Esophagus squamous epithelium (tissue), 5 donors: ENCODE data around the gene NRARP. TPM values are rescaled to one million over a fixed set of nuclear protein-coding genes. Genes with fewer than 3 reads are reported as not detected.

Source experiments
- DNase-seq: peaks from one replicate; lab custom pipeline; 2025; lab: John Stamatoyannopoulos, UW
- H3K27ac ChIP-seq, 4 donors: fragments of 200-600 bp; sonication (generic); one replicate each; pipeline ENCODE4 v1.5.1; 2016 to 2019; ENCODE audit warnings: mild to moderate bottlenecking in 1 of 4
- H3K27me3 ChIP-seq, 4 donors: fragments of 200-600 bp; sonication (generic); 1 replicate in 3 of 4; 2 replicates in 1 of 4; pipeline versions ENCODE4 v1.5.1 to v1.6.0; 2017 to 2021; ENCODE audit warnings: antibody characterized with exemption in 1 of 4
- H3K36me3 ChIP-seq, 3 donors: fragments of 200-600 bp; sonication (generic); one replicate each; pipeline ENCODE4 v1.5.1; 2016 to 2019
- H3K4me1 ChIP-seq, 3 donors: fragments of 200-600 bp; sonication (generic); one replicate each; pipeline ENCODE4 v1.5.1; 2017 to 2019
- H3K4me3 ChIP-seq, 4 donors: fragments of 200-600 bp; sonication (generic); 1 replicate in 3 of 4; 2 replicates in 1 of 4; pipeline ENCODE4 v1.5.1; 2016 to 2019; ENCODE audit warnings: mild to moderate bottlenecking in 2 of 4, moderate library complexity in 1 of 4
- H3K9me3 ChIP-seq, 3 donors: fragments of 200-600 bp; sonication (generic); one replicate each; pipeline ENCODE4 v1.5.1; 2016 to 2019
- POLR2A ChIP-seq, 4 donors: fragments of 450-650 bp; IDR thresholded peaks; one replicate each; pipeline ENCODE4 v1.6.1; 2017; ENCODE audit warnings: antibody characterized with exemption in 4 of 4, mild to moderate bottlenecking in 4 of 4, moderate library complexity in 3 of 4
- WGBS, 2 donors: methylation state at CpG; one replicate each; pipeline ENCODE4 v1.1.5; 2018; 5-methylcytosine and 5-hydroxymethylcytosine counted together
- intact Hi-C: fragments of 100-400 bp; cut with DNase I; formaldehyde crosslinking; loops from one replicate; pipeline ENCODE4 v1.15.0; 2022
- total RNA-seq, 4 donors: library from RNA; depleted of rRNA; stranded (reverse); fragments of >200 nt; gene quantifications; one replicate each; pipeline ENCODE4 v1.1.0, GENCODE V29; 2016
- TF ChIP-seq, protein P1 (sequence below), 6 experiments: fragments of 450-650 bp in 4 of 6; fragments of 200-600 bp in 2 of 6; sonication (generic) in 2 of 6; IDR thresholded peaks; one replicate each; pipeline ENCODE4 v1.5.1; 2016 to 2019; ENCODE audit warnings: antibody characterized with exemption in 6 of 6, mild to moderate bottlenecking in 4 of 6, moderate library complexity in 4 of 6
- donor health status: DM: yes; HTN: yes; CAD: no.

NRARP gene
- total RNA-seq, 4 donors from 2014 or later = 19.6 to 33.9 (median 27.5) TPM

DNA sequence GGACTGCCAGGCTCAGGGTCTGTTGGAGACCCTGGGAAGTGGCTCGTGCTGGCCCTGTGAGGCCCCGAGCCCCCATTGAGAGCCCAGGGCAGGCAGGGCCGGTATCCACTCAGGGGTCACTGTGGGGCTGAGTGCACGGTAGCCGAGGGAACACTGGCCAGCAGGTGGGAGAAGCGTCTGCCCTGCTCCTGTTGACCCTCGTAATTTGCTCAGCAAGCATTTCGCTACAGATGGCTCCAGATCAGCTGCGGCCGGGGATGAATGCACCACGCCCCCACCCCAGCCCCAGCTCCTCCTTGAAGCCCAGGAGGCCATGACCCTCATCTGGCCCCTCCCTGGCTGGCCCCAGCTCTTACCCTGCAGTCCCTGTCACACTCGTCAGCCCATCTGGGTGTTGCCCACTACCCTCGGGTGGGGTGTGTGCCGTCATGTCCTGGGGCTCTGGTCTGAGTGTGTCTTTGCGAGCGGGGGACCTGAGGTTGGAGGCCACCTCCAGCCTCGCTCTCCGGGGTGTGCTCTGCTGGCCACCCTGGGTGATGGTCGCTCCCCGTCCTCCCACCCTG is 6.1 kb upstream of the NRARP start:
- peaks cover 62 to 90% (median 66%) of the 10 kb centered on the region in 3 donors for H3K4me1 ChIP-seq
- intact Hi-C loops = no loop called here
- no peaks in the 10 kb centered on the region for H3K9me3 ChIP-seq
- no peak for TF ChIP-seq POLR2A (IDR thresholded peaks at IDR 0.05)
- TF ChIP-seq, protein P1, sequence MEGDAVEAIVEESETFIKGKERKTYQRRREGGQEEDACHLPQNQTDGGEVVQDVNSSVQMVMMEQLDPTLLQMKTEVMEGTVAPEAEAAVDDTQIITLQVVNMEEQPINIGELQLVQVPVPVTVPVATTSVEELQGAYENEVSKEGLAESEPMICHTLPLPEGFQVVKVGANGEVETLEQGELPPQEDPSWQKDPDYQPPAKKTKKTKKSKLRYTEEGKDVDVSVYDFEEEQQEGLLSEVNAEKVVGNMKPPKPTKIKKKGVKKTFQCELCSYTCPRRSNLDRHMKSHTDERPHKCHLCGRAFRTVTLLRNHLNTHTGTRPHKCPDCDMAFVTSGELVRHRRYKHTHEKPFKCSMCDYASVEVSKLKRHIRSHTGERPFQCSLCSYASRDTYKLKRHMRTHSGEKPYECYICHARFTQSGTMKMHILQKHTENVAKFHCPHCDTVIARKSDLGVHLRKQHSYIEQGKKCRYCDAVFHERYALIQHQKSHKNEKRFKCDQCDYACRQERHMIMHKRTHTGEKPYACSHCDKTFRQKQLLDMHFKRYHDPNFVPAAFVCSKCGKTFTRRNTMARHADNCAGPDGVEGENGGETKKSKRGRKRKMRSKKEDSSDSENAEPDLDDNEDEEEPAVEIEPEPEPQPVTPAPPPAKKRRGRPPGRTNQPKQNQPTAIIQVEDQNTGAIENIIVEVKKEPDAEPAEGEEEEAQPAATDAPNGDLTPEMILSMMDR (IDR thresholded peaks at IDR 0.05) = no peak
- DNase-seq = no peak
- H3K27me3 ChIP-seq = peaks cover 0 to 42% (median 0%) of the 10 kb centered on the region in 4 donors
- 59 to 83% methylated on average over 6 to 9 of the region's 20 CpGs for WGBS, 2 donors
- H3K36me3 ChIP-seq = no peaks in the 10 kb centered on the region
- H3K27ac ChIP-seq = peak overlapping the region in 1 of 4 donors; percentile 9
- no peak overlapping the region for H3K4me3 ChIP-seq

DNA sequence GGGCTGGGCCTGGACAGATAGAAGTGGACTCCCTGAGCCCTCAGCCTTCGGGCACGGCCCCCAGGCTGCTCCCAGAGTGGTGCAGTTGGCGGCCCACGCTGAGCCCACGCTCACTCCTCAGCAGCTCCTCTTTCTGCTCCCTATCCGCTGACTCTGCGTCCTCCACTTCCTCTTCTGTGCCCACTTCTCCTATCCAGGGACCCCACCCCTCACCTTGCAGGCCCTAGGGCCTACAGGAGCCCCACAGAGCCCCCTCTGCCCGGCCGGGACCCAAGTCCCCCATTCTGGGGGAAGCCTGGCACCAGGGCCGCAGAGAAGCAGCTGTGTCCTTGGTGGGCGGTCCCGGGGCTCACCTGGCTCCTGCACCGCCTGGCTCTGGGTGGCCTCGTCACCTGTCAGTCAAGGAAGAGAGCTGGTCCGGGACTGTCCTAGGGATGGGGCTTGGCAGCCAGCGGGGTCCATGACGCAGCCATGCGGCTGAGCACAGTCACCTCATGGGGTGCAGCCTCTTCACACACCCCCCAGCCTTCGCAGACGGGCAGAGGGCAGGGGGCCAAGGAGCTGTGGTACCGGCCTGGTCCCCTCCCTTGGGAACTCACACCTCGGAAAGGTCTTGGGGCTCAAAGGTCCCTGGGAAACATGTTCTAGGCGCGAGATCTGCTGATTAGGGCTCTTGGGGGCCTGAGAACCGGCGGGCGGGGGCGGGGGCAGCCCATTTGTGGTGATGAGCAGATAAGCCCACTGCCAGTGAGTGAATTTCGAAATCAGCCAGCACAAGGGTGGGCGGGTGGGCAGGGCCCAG is 5.4 kb upstream of the NRARP start:
- TF ChIP-seq, protein P1 (IDR thresholded peaks at IDR 0.05) = no peak
- TF ChIP-seq POLR2A (IDR thresholded peaks at IDR 0.05) = no peak
- Histone ChIP-seq H3K27me3 (peaks cover 0 to 42% (median 0%) of the 10 kb centered on the region in 4 donors), H3K4me1 (peaks cover 62 to 90% (median 66%) of the 10 kb centered on the region in 3 donors), H3K27ac (peak overlapping the region in 1 of 4 donors; percentile 9), H3K9me3 (no peaks in the 10 kb centered on the region), H3K36me3 (no peaks in the 10 kb centered on the region), H3K4me3 (peak overlapping the region in 2 of 4 donors; percentile 14 to 54)
- intact Hi-C loops = no loop called here
- 54% methylated on average over 7 of the region's 30 CpGs; no CpG with 5 or more reads in 1 of the 2 donors for WGBS, 2 donors
- DNase-seq = no peak

DNA sequence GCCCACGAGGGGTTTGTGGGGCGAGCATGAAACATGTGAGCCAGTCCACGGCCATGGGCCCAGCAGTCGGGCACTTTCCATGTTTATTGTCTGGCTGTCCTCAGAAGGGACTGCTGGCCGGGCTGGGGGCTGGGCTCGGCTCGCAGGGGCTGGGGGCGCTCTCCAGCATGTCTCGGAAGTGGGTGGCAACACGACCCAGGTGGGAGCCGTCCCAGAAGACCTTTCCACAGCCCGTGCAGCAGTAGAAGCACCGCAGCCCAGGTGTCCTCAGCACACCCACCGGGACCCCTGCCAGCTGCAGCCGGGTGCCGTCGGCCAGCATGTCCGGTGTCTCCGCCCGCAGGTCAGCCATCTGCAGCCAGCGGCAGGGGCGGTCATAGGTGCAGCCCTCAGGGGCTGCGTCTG is 4.8 kb upstream of the NRARP start:
- peak overlapping the region in 3 of 4 donors; percentile 85 to 94 (median 88) for H3K27ac ChIP-seq
- H3K9me3 ChIP-seq = no peaks in the 10 kb centered on the region
- TF ChIP-seq, protein P1 (IDR thresholded peaks at IDR 0.05) = no peak
- no peak for TF ChIP-seq POLR2A (IDR thresholded peaks at IDR 0.05)
- H3K4me1 ChIP-seq = peaks cover 61 to 85% (median 62%) of the 10 kb centered on the region in 3 donors
- H3K36me3 ChIP-seq = no peaks in the 10 kb centered on the region
- H3K4me3 ChIP-seq = peak overlapping the region in 2 of 4 donors; percentile 14 to 54
- 32 to 53% methylated on average over 10 to 11 of the region's 23 CpGs for WGBS, 2 donors
- peaks cover 0 to 42% (median 0%) of the 10 kb centered on the region in 4 donors for H3K27me3 ChIP-seq
- intact Hi-C loops = no loop called here
- DNase-seq = no peak

DNA sequence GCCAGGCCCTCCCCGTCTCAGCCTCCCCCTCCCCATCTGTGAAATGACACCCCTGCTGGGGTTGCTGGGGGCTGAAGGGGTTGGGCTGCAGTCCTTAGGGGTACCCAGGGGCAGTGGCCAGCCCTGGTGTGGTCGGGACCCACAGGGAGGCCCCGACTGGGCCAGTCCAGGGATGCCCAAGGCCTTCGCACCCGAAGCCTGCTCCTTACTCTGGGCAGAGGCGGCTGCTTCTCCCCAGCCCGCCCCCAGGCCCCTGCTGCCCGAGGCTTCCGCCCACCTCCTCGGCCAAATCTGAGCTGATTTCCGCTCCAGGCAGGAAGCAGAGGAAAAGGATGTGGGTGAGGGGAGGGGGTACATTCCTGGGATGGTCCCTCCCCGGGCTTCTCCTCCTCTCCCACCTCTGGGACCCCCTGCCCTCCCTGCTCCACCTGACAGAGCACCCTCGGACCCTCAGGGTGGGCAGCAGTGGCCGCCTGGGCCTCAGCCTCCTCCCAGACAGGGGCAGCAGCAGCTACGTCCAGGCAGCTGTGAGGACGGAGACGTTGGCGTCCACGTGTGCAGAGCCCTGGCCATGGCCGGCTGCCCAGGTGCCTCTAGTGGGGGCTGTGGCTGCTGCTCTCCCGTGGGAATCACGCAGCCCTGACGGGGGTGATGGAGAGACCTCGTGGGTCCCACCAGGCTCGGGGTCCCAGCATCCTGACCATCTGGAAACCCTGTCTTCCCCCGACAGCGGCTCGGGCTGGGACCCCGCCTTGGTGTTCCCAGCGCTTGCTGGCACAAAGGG is 4.2 kb upstream of the NRARP start:
- Histone ChIP-seq H3K4me3 (peak overlapping the region in 2 of 4 donors; percentile 14 to 54), H3K27me3 (peaks cover 0 to 46% (median 0%) of the 10 kb centered on the region in 4 donors), H3K4me1 (peaks cover 56 to 84% (median 67%) of the 10 kb centered on the region in 3 donors), H3K36me3 (no peaks in the 10 kb centered on the region), H3K9me3 (no peaks in the 10 kb centered on the region), H3K27ac (peak overlapping the region; percentile 85 to 94 (median 89))
- WGBS, 2 donors = no CpG with 5 or more reads among the region's 30 CpGs
- DNase-seq = no peak
- TF ChIP-seq, protein P1 (IDR thresholded peaks at IDR 0.05) = no peak
- TF ChIP-seq POLR2A (IDR thresholded peaks at IDR 0.05) = no peak
- intact Hi-C loops = no loop called here
